GM12878 (cell line): ENCODE results near the gene TTLL4.

Experiments used
- EZH2 ChIP-seq: IDR thresholded peaks from 2 replicates; pipeline ENCODE4 v1.6.1; 2012; ENCODE audit warnings: low read depth, mild to moderate bottlenecking, control low read depth, inconsistent platforms, low read length, borderline replicate concordance; ENCODE audit not compliant: control insufficient read depth
- FOS ChIP-seq: IDR thresholded peaks from 3 replicates; pipeline ENCODE4 v1.6.1; 2011; ENCODE audit warnings: borderline replicate concordance; ENCODE audit not compliant: insufficient read length; ENCODE audit errors: extremely low read depth
- KAT2A ChIP-seq: conservative IDR thresholded peaks from 2 replicates; pipeline ENCODE4 v1.6.1; 2011; ENCODE audit warnings: low read depth, low read length; ENCODE audit not compliant: control insufficient read depth
- POLR2AphosphoS5 ChIP-seq: IDR thresholded peaks from 2 replicates; pipeline ENCODE4 v1.6.1; 2011; ENCODE audit warnings: mild to moderate bottlenecking, low read length, inconsistent platforms
- ZSCAN29 ChIP-seq: fragments of 450-650 bp; IDR thresholded peaks from 2 replicates; pipeline ENCODE4 v1.6.1; 2017; ENCODE audit warnings: mild to moderate bottlenecking, moderate library complexity

- TF ChIP-seq ZSCAN29 (no peak), POLR2AphosphoS5 (no peak), FOS (no peak), KAT2A (no peak), EZH2 (no peak)
These were observed 91.9 kb downstream of the TTLL4 start for GRCh38 chr2:218802386-218802994.
